Pons (tissue), 1 donor: ENCODE measurements around the gene TPPP.

Experiments used
- DNase-seq: peaks from one replicate; pipeline ENCODE4 v3.0.0-alpha.2; 2016; ENCODE audit warnings: low spot score

The TPPP gene

GRCh38 chr5:677131-678101 lies 15.7 kb downstream of the TPPP start:
- no peak for DNase-seq

- no peak for DNase-seq
Measured at GRCh38 chr5:676699-677076, 16.5 kb downstream of the TPPP start.

GRCh38 chr5:675871-676698 lies 17.1 kb downstream of the TPPP start:
- DNase-seq = no peak

- no peak for DNase-seq
Measured at GRCh38 chr5:675111-675870, 17.9 kb downstream of the TPPP start.

- no peak for DNase-seq
Measured at GRCh38 chr5:674630-675011, 18.5 kb downstream of the TPPP start.

GRCh38 chr5:673831-674629 lies 19.1 kb downstream of the TPPP start:
- no peak for DNase-seq

- DNase-seq = no peak
Measured at GRCh38 chr5:673161-673830, 19.9 kb downstream of the TPPP start.

GRCh38 chr5:672329-673160 lies 20.6 kb downstream of the TPPP start:
- DNase-seq = peak; percentile 75

GRCh38 chr5:671459-672328 lies 21.5 kb downstream of the TPPP start:
- DNase-seq = peak; percentile 82

GRCh38 chr5:670396-671270 lies 22.5 kb downstream of the TPPP start:
- no peak for DNase-seq

- no peak for DNase-seq
Measured at GRCh38 chr5:669842-670395, 23.2 kb downstream of the TPPP start.

GRCh38 chr5:669111-669841 lies 23.9 kb downstream of the TPPP start:
- peak; percentile 98 for DNase-seq

- peak; percentile 52 for DNase-seq
Measured at GRCh38 chr5:668283-668995, 24.7 kb downstream of the TPPP start.

- DNase-seq = no peak
Measured at GRCh38 chr5:666816-667498, 26.2 kb downstream of the TPPP start.

GRCh38 chr5:665956-666711 lies 27.0 kb downstream of the TPPP start:
- DNase-seq = no peak
